T follicular helper cell (primary cell): Measurements from ENCODE around the gene CARMIL1.
A peak's percentile ranks its signal among the peaks of the same experiment; 100 is the strongest.

ENCODE experiments used
- DNase-seq: peaks from one replicate; pipeline ENCODE4 v3.0.0-alpha.2; 2020; ENCODE audit warnings: low read depth
- total RNA-seq, 2 experiments: gene quantifications; one replicate each; lab custom pipeline; 2026; lab: John Stamatoyannopoulos, UW

The CARMIL1 gene
- total RNA-seq: 2.2 to 9.2 reads per million in 2 experiments

DNA sequence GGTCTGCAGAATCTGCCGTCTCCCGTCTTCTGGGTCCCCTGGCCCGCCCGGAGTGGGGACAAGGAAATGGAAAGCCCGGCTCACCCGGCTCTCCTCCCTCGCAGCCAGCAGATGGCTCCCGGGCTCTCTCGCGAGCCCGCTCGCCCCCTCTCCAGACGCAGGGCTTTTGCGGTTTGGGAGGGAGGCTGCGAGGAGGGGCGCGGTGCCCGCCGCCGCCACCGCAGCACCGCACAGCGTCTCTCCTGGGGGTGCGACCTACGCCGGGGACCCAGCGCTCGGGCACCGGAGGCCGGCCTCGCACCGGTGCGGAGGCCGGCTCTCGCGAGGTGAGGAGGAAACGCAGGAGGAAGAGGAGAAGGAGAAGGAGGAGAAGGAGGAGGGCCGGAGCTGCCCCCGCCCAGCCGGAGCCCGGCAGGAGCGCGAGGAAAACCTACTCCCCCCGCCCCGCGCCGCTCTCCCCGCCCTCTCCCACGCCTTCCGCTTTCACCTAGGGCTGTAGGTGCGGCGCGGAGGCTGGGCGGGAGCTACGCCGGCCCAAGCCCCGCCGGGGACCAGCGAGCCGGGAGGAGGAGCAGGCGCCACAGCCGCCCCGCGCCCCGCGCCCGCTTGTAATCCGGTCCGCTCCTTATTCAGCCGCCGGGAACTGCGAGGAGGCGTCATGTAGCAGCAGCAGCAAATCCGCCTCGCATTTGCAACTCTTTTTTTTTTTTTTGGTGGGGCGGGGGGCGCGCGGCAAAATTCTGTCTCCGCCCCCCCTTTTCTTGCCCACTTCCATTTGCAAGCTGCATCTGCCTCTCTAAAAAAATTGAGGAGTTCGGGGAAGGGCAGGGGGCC, at the start of gene CARMIL1:
TSS of gene CARMIL1 (plus strand) at position 461 of the 834 bp plus-strand sequence. CDS start 422 bp downstream, outside the sequence.
- peak; percentile 55 for DNase-seq

DNA sequence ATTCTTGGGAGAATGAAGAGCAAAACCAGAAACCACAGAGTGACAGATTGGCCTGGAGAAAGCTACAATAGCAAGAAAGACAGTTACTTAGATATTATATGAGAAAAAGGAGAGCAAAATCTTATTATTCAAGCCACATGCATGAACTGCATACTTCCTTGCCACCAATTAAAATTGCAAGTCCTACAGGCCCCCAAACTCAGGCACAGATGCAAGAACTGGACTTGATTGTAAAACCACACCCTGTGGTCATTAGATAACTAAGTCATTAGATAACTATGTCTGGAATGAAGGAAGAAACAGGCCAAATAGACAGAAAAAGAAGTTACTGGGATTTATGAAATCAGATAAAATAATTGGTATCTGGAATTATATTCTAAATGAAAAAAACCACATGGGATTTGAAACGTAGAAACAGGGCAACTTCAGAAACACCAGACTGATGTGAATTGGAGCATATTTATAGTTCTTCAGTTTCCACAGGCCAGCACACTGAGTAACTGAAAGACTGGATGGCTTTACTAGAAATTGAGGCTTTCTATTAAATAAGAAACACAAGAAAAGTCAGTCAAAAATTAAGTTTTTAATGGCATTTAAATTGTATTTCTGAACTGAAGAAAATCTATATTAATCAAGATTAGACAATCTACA, 49.4 kb upstream of the CARMIL1 start:
- no peak for DNase-seq

DNA sequence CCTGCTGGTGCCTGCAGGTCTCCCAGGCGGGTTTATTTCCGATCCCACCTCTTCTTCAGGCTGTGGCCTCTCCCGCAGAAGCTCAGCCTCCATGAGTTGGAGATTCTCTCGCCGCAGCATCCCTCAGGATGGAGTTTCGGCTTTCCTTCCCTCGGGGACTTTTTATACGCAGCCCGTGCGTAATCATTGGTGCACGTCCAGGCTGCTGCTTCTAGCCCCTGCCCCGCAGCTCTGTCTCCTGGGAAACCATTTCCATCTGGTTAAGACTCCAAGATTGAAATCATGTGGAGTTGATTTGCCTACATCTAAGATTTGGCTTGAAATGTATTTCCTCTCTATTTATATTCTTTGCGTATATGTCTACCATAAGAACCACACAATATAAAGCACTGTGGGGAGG, 46.7 kb upstream of the CARMIL1 start:
- DNase-seq: no peak

DNA sequence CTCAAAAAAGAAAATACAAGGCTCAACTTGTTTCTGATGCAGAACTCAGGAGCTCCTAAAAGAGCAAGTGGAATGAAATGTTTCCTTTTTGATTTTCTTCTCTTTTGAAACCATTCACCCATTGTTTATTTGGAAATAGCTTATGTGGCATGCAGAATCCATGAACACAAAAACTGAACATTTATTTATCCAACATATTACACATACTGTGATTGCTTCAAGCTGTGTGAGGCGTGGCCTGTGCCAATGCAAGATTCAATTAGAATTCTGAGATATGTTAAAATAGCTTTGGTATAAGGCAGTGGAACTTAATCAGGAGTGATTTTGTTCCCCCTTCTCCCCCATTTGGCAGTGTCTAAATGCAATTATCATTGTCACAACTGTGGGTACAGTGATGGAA, 45.9 kb upstream of the CARMIL1 start:
- no peak for DNase-seq

DNA sequence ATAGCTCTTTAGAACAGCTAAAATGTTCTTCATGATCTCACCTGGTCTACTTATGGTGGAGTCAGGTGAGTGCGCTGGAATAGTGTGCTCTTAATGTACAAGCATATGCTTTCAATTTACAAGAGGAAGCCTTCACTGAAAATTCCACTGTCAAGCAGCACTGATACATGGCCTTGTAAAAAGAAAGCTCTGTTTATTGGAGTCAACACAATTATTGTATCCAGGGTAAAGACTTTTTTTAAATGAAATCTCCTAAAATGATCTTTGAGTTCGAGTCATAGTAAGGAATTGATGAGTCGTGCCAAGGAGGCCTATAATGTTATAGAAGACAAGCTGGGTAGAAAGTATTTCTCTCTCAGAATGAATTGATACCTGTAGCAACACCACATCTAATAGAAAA, 41.6 kb upstream of the CARMIL1 start:
- no peak for DNase-seq

DNA sequence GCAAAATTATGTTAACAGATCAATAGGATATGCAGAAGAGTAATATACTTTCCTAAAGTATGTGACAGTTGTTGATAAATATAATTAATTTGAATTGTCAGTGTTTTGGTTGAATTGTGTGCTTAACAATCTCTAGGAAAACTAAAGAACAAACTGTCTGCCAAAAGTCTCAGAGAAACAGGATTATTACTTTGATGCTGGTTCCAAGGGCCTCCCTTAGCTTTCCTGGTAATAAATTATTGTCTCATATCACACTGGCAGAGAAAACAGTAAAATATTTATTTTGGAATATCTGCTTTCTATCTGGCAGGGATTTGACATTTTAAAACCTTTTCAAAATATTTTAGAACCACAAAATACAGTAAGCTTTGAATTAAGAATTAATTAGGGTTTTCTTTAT, 40.1 kb upstream of the CARMIL1 start:
- DNase-seq: no peak

DNA sequence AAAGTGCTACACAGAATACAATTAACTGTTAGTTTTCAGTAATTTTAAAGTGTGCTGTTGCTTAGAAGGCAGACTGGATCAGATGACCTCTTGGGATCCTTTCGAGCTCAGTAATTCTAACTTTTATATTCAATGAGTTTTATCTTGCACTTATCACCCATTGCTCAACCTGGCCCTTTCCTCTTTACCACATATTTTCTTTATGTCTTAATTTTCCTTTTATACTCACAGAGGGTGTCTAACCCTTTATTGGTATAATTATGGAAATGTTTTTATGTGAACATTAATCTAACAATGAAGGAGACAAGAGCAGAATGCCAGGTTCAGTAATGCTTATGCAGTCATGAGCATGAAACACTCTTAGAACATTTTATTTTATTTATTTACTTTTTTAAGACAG, 39.7 kb upstream of the CARMIL1 start:
- DNase-seq: no peak

DNA sequence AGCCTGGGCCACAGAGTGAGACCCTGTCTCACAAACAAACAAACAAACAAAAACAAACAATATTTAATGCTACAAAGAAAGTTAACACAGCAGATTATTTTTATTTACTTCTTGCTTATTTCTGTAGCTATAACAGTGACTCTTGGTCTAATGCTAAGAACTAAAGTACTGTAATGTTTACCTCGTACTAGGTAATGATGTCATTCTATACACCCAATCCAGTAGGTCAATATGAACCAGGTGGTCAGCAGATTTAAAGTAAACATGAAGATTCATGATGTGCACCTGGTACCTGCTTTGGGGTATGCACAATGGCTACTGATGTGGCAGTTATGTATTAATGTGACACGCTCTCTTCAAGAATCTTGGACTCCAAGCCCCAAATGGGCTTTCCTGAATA, 36.6 kb upstream of the CARMIL1 start:
- no peak for DNase-seq

DNA sequence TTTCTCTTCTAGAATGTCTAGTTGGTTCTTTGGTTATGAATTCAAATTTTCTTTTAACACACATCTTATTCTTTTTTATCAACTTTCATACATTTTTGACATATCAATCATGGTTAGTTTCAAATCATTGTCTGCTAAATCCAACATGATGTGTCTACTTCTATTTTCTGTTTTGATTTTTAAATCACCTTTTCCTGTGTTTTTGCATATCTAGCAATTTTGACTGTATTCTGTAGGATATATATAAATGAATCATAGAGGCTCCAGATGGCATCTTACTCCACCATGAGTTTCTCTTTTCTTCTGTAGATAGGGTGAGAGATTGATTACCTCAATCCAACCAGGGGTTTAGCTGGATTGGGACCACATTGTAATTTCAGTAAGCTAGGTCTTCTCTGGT, 34.3 kb upstream of the CARMIL1 start:
- DNase-seq: no peak

DNA sequence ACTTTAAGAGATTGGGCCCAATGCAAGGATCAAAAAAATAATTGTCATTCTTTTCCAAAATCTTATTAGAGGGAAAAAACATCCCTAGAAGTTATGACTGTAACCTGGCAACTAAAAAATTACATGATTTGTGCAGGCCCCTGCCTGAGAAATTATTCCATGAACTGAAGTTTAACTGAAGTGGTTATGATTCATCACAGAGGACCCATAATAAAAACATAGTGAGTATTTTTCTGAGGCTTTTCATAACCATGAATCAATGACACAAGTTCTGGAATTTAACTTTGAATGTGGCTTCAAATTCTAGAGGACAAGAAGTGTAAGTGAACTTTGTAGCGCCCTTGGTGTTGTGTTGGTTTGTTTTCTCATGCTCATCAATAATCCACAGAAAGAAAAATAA, 31.1 kb upstream of the CARMIL1 start:
- no peak for DNase-seq

DNA sequence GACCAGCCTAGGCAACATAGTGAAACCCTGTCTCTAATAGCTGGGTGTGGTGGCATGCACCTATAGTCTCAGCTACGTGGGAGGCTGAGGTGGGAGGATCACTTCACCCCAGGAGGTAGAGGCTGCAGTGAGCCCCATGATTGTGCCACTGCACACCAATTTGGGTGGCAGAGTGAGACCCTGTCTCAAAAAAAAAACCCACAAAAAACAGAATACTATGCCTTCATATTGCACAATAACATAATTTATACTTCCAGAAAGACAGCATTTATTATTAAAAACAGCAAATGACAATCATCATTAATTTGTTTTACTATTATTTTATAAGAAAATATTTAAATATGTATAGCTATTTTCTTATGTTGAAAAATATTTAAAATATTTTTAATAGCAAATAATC, 30.0 kb upstream of the CARMIL1 start:
- DNase-seq: no peak

DNA sequence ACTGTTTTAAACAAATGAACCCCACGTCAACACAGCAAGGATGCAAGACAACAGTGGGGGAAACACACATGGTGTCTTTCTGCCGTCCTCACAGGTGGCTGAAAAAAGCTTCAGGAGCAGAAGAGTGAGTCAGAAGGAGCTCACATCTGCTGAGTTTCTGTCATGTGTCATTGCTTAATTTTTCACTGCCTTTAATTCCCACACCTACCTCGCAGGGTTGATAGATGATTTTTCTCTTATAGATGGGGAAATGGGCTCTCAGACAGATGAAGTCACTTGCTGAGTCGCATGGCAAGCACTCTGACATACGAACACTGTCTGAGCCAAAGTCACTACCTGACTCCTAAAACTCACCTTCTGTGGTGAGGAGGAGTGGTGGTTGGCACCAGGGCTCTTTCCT, 28.3 kb upstream of the CARMIL1 start:
- DNase-seq: no peak

DNA sequence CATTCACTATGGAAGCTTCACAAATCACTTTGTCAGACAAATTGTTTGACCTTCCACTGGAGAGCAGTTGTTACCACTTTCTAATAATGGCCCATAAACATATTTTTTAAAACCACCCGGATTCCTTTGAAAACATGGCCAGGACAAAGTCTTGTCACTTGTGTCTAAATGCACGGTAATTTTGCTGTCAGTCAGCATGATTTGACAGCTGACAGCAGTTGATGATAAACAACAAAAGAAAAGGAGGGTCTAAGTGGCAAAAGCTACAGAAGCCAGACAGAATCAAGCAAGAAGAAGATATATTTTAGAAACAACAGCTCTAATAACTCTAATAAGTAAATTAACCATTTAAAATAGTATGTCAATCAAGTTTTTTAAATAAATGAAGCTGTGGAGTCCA, 27.7 kb upstream of the CARMIL1 start:
- no peak for DNase-seq

DNA sequence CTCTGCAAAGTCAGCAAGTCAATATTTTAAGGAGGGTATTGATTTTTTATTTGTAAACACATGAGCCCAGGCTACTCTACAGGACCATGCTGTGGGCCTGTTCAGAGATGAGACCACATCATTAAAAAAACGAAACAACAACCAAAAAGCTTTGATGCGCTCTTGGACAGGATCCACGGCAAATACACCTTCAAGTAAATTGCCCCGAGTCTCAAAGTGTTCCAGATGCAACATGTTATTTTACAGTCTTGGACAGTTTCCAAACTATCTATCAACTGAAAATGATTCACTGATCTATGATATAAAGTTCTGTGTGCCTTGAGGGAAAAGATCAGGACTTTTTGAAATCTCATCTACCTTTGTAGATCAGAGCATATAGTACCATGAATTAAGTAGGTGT, 25.8 kb upstream of the CARMIL1 start:
- no peak for DNase-seq

DNA sequence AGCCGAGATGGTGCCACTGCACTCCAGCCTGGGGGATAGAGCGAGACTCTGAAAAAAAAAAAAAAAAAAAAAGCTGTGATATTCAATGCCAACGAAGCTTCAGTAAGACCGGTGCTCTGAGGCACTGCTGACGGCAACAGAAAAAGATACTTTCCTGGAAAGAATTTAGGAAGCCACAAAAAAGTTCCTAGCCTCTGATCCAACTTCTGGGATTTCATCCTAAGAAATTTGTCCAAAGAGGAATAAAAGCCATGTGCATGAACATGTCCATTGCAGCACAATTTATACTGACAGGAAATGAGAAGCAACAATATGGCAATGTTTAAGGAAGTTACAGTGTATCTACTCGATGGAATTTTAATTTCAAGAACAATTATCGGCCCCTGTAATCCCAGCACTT, 24.5 kb upstream of the CARMIL1 start:
- no peak for DNase-seq

DNA sequence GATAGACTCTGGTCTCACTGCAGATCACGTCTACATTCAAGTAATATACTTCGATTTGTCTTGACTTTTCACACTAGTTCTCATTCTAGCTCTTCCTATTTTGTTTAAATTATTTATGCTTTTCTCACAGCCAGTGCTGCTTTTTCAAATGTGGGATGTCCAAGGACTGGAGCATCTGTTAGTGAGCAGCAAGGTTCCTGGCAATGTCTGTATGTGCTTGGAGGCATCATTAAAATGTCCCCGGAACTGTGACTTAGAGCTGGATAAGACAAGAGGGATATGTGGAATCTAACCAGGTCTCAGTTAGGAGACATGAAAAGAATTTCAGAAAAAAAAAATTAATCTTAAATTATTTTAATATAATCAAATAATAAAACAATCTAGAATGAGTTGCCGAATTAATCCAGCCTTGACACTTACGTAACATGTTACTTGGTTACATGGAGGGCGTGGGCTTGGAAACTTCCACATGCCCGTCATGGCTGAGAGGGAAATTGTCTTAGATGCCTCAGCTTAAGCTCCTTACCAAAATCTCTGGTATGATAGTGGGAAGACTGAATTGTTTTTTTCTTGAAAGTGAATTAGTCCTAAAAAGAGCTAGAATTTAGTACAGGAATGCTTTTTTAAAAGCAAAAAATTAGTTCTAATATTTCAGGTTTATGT, 21.4 kb upstream of the CARMIL1 start:
- no peak for DNase-seq

DNA sequence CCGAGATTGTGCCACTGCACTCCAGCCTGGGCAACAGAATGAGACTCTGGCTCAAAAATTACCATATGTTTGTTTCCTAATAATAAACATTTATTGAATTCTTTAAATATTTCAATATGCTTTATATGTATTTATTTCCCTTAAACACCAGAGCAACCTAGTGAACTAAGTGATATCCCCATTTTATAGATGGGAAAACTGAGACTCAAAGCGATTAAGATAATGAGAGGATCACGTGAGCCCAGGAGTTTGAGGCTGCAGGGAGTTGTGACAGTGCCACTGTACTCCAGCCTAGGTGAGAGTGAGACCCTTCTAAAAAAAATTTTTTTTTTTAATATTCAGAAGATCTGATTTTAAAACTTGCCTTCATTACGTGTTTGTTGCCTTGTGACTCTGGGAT, 19.4 kb upstream of the CARMIL1 start:
- no peak for DNase-seq

DNA sequence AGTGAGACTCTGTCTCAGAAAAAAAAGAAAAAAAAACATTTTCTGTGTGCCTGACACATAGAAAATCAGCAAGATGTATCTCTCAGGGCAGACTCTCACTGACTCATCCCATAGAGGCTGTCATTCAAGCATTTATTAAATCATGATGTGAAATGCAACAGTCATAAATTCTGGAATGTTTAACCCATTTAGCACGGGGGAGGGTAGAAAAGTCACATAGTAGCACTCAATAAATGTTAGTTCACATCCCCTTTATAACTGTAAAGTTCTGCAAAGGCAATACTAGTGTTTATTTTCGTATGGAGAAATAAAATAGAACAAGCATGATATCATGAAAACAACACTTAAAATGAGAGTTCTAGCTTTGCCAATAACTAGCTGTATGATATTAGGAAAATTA, 15.5 kb upstream of the CARMIL1 start:
- DNase-seq: no peak

DNA sequence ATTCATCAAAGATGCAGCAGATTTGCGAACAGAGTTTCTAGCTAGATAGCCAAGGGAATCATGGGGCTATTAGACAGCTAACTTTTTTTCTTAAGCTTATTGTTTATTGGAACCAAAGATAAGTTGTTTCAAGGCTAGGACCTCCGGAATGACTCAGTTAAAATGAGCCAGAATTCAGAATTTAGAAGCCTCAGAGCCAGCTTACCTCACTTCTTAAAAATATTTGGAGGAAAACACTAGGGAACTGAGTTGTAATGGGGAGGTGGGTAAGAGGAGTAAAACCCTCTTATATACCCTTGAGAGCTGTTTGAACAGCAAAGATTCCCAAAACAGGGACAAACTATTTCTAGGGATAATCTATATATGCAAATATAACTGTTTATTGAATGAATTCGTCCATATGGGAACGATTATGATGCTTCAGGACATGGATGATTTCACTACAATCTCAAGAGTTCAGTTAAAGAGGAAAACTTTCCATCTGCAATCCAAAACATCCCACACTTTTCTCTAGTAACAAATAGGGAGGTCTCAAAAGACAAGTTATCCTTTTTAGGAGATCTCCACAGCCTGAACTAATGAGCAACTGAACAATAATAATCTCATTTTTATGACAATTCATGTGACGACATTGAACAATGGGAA, 12.6 kb upstream of the CARMIL1 start:
- no peak for DNase-seq

DNA sequence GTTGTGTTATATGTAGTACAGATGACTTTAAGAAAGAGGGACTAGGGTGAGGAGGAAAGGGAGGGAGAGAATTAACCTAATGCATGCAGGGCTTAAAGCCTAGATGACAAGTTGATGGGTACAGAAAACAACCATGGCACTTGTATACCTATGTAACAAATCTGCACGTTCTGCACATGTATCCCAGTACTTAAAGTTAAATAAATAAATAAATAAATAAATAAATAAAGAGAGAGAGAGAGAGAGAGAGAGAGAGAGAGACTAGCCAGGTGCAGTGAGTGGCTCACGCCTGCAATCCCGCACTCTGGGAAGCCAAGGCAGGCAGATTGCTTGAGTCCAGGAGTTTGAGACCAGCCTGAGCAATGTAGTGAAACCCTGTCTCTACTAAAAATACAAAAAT, 11.5 kb upstream of the CARMIL1 start:
- DNase-seq: no peak

DNA sequence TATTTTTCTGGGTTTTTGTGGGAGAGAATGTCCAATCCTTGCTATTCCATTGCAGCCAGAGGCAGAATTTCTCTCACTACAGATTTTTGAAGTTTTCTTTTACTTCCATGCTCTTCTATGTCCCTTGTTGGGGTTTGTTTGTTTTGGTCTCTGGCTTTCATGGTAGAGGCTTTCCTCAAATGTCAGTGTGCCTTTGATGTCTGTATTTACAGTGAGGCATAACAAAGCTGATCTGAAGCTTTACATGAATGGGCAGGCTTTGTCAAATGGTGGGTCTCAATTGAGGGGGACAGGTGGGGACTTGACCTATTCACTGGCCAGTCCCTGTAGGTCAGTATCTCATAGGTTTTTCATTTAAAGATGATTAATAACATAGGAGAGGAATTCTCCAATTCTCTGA, 8.6 kb upstream of the CARMIL1 start:
- DNase-seq: no peak

DNA sequence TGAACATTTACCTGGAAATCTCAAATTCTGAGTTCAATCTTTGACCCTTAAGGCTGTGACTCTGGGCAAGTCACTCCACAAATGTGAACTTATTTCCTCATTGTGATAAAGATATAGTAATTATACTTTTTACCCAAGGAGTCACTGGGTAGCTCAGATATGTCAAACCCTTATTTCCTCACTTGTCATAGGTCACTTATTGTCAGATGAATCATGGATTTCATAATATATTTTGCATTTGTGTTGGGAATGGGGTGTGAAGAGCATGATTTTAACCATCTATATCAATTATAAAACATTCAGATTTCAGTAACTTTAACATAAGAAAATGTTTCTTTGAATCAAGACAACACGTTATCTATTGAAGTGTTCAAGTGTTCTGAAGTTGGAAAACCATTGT, 3.7 kb upstream of the CARMIL1 start:
- no peak for DNase-seq

DNA sequence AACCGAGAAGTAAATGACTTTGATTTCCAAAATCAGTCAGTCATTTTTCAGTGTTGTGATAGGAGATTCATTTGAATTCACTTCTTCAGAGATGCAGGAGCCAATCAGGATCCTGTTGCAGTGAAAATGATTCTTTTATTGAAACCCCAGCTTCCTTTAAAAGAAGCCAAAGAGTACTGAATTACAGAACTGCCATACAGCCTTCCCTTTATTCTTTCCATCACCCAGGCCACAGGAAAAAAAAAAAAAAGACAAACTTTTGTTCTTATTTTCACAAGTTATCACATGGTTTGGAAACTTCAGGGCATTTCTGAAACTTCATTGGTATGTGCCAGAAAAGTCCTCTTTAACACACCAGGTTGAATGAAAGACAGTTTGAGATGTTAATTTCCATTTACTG, 1.8 kb upstream of the CARMIL1 start:
- no peak for DNase-seq
